Omental fat pad (tissue), 4 donors: ENCODE results near the gene HEATR9. TPM values are rescaled to one million over a fixed set of nuclear protein-coding genes. Genes with fewer than 3 reads are reported as not detected.

Experiments
- ATAC-seq: fragments of 150-250 bp; one replicate; pipeline ENCODE4 v1.9.1; 2016; ENCODE audit warnings: mild to moderate bottlenecking, moderate library complexity; ENCODE audit not compliant: low FRiP score
- DNase-seq: peaks from one replicate; pipeline ENCODE4 v3.0.0-alpha.2; 2019; ENCODE audit warnings: low spot score
- total RNA-seq, 4 donors: library from RNA; depleted of rRNA; stranded (reverse); fragments of >200 nt; gene quantifications; one replicate each; pipeline ENCODE4 v1.1.0, GENCODE V29; 2016
- TF ChIP-seq, protein P1 (sequence below), 3 donors: fragments of 450-650 bp; IDR thresholded peaks; one replicate each; pipeline ENCODE4 v1.5.1; 2016 to 2017; ENCODE audit warnings: antibody characterized with exemption in 3 of 3, mild to moderate bottlenecking in 3 of 3, moderate library complexity in 2 of 3

The HEATR9 gene
- total RNA-seq, 4 donors from 2014 or later, result not detected

DNA sequence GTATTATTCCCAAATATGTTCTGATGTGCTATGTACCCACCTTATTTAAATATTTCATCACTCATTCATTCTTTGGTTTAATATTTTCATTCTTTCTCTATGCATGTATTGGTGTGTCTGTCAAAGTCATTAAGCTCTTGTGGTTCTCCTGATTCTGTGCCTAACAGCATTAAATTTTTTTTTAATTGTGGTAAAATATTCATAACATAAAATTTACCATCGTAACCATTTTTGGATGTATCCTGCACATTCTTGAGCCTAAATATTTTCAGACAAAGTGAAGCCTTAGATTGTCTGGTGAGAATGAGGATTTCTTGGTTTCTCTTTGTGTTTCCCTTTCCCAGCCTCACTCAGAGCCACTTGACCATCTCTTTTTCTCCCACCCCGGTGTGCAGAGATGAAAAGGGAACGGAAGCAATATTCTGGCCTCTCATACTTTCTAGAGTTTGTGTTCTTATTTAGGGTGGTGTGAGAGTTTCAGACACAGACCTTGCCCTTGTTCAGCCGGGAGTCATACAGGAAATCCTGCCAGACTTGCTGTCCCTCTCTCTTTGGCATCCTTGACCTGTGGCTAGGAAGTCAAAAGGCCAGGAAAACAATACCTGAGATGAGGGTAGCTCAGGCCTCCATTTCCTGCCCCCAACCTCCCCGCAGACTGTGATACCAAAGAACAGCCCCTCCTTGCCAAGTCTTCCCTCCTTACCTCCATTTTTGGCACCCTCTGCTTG lies 6.5 kb upstream of the HEATR9 start:
- ATAC-seq (no peak), DNase-seq (no peak)
- TF ChIP-seq, protein P1, sequence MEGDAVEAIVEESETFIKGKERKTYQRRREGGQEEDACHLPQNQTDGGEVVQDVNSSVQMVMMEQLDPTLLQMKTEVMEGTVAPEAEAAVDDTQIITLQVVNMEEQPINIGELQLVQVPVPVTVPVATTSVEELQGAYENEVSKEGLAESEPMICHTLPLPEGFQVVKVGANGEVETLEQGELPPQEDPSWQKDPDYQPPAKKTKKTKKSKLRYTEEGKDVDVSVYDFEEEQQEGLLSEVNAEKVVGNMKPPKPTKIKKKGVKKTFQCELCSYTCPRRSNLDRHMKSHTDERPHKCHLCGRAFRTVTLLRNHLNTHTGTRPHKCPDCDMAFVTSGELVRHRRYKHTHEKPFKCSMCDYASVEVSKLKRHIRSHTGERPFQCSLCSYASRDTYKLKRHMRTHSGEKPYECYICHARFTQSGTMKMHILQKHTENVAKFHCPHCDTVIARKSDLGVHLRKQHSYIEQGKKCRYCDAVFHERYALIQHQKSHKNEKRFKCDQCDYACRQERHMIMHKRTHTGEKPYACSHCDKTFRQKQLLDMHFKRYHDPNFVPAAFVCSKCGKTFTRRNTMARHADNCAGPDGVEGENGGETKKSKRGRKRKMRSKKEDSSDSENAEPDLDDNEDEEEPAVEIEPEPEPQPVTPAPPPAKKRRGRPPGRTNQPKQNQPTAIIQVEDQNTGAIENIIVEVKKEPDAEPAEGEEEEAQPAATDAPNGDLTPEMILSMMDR (IDR thresholded peaks at IDR 0.05), result no peak

DNA sequence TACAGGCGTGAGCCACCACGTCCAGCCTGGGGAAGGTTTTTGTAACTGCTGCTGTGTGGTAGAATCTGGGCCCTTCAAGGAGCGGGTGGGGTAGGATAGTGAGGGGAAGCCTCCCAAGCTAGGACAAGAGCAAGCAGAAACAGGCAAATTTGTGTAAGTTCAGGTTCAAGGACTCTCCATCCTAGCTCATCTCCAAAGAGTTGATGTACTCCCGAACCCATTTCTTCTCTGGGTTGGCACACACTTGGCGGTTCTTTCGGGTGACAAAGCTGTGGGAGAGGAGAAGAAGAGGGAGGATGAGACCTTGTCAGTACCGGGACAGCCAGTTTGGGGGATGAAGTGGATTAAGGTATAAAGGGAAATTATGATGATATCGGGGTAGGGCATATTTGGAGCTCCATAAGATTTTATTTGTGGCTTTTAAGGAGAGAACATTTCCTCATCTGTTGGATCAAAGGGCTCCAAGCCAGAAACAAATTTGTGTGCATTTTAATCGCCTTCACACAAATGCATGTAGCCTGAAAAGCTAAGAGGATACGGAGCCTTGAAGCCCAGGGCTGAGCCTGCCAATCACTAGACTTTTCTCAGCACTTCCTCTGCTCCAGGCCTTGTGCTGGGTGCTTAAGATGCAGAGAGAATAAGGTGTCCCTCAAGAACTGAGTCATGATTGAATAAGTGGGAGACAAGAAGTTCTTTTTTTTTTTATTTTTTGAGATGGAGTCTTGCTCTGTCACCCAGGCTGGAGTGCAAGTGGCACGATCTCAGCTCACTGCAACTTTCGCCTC lies 3.7 kb upstream of the HEATR9 start:
- TF ChIP-seq, protein P1 (IDR thresholded peaks at IDR 0.05), result no peak
- ATAC-seq (no peak), DNase-seq (no peak)

DNA sequence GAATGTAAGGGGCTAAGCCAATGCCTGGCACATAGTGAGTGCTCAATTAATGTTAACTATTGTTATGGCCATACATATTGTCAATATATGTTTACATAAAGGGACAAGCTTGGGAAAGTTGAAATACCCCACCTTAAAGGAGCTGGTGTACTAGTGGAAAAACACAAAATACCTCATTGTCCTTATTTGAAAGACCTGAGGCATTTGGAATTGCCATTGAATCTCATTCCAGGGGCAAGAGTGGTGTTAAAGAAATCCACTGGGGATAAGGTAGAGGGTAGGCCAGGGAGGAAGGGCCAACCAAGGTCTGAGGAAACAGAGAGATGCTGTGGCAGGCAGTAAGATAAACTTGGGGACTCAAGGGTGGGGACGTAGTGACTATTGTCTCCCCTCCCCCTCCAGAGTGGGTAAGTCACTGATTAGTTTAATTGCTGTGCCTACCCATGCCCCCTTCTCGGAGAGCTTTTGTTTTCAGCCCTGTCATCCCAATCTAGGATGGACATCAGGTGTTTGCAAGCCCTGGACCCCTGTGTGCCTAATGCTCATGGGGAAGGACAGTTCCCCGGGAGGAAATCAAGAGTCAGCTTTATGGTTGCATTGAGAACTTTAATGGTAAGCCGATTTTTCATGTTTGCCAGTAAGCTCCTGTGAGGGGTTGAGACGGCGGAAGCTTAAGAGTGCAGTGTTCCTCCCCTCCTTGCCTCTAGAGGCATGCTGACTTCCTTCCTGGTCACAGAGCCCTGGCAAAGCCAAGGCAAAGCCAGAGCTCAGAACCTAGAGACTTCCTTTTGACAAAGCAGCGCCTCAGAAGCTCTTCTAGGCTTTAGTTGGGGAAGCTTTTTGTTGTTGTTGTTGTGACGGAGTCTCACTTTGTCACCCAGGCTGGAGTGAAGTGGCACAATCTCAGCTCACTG lies 2.5 kb upstream of the HEATR9 start:
- ATAC-seq, result no peak
- DNase-seq, result no peak
- TF ChIP-seq, protein P1 (IDR thresholded peaks at IDR 0.05), result no peak

DNA sequence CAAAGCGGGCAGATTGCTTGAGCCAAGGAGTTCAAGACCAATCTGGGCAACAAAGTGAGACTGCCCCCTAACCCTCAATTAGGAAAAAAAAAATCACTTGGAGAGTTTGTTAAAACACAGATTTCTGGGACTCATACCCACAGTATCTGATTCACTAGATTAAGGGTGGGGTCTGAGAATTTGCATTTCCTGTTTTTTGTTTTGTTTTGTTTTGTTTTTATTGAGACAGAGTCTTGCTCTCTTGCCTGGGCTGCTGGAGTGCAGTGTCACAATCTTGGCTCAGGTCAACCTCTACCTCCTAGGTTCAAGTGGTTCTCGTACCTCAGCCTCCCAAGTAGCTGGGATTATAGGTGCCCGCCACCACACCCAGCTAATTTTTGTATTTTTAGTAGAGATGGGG lies 1.1 kb downstream of the HEATR9 start:
- TF ChIP-seq, protein P1 (IDR thresholded peaks at IDR 0.05), result no peak
- no peak for DNase-seq
- ATAC-seq, result no peak

DNA sequence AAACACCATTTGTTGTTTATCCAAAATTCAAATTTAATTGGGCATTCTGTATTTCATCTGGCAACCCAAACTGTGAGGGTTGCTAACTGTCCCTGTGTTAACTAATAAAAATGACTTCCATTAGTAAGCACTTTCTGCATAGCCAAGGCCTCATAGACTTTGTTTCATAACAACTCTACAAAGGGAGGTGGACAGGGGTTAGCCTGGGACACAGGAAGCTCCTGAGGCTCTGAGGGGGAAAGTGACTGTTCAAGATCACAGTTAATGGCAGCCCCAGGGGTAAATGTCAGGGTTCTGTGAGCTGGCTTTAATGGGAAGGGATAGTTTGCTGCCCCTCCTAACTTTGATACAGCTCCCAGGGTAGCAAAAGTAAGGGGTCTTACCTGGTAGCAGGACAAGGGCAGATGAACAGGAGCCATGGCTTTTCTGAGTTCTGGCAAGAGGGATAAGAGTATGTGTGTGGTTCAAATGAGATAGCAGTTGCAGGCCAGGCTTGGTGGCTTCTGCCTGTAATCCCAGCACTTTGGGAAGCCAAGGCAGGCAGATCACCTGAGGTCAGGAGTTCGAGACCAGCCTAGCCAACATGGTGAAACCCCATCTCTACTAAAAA lies 2.2 kb downstream of the HEATR9 start:
- DNase-seq (no peak), ATAC-seq (no peak)
- TF ChIP-seq, protein P1 (IDR thresholded peaks at IDR 0.05), result no peak
